MM.1S (cell line): Measurements from ENCODE around the gene BTK.

Experiments
- DNase-seq: peaks from one replicate; pipeline ENCODE4 v3.0.0-alpha.2; 2015
- H2AFZ ChIP-seq: fragments of 300-600 bp; sonication (generic); 2 replicates; pipeline ENCODE4 v1.6.0; 2016; ENCODE audit warnings: antibody characterized with exemption, low read length
- H3F3A ChIP-seq: fragments of 300-600 bp; sonication (generic); 2 replicates; pipeline ENCODE4 v1.6.1; 2016; ENCODE audit warnings: mild to moderate bottlenecking, antibody characterized with exemption, low read length, moderate library complexity, mixed read lengths; ENCODE audit not compliant: insufficient read depth
- H3K27ac ChIP-seq: fragments of 300-600 bp; sonication (generic); 2 replicates; pipeline ENCODE4 v1.5.1; 2016; ENCODE audit warnings: mild to moderate bottlenecking, low read length
- H3K27me3 ChIP-seq: fragments of 300-600 bp; sonication (generic); replicated peaks from 2 replicates; pipeline ENCODE4 v1.6.0; 2016; ENCODE audit warnings: low read length; ENCODE audit not compliant: insufficient read depth
- H3K36me3 ChIP-seq: fragments of 300-600 bp; sonication (generic); replicated peaks from 2 replicates; pipeline ENCODE4 v1.6.1; 2016; ENCODE audit warnings: mild to moderate bottlenecking, low read length, mixed read lengths; ENCODE audit not compliant: insufficient read depth
- H3K4me1 ChIP-seq: fragments of 300-600 bp; sonication (generic); 2 replicates; pipeline ENCODE4 v1.6.1; 2016; ENCODE audit warnings: low read length, mixed read lengths
- H3K4me2 ChIP-seq: fragments of 300-600 bp; sonication (generic); 2 replicates; pipeline ENCODE4 v1.6.0; 2016; ENCODE audit warnings: low read depth, low read length
- H3K4me3 ChIP-seq: fragments of 300-600 bp; sonication (generic); 2 replicates; pipeline ENCODE4 v1.5.1; 2016; ENCODE audit warnings: low read length, mixed read lengths
- H3K79me2 ChIP-seq: fragments of 300-600 bp; sonication (generic); 2 replicates; pipeline ENCODE4 v1.6.1; 2016; ENCODE audit warnings: mixed run types, low read length, mixed read lengths
- H3K9ac ChIP-seq: fragments of 300-600 bp; sonication (generic); 2 replicates; pipeline ENCODE4 v1.6.1; 2016; ENCODE audit warnings: low read length, mixed read lengths
- H3K9me2 ChIP-seq: fragments of 300-600 bp; sonication (generic); replicated peaks from 2 replicates; pipeline ENCODE4 v1.6.1; 2016; ENCODE audit warnings: mild to moderate bottlenecking, low read length, mixed read lengths; ENCODE audit not compliant: insufficient read depth
- H3K9me3 ChIP-seq: fragments of 300-600 bp; sonication (generic); replicated peaks from 2 replicates; pipeline ENCODE4 v1.6.1; 2016; ENCODE audit warnings: mild to moderate bottlenecking, low read length, mixed read lengths; ENCODE audit not compliant: insufficient read depth
- H4K20me1 ChIP-seq: fragments of 300-600 bp; sonication (generic); 2 replicates; pipeline ENCODE4 v1.6.1; 2016; ENCODE audit warnings: mild to moderate bottlenecking, low read length, moderate library complexity, mixed read lengths; ENCODE audit not compliant: insufficient read depth
- EZH2 ChIP-seq: fragments of 300-600 bp; sonication (generic); optimal IDR thresholded peaks from 2 replicates; pipeline ENCODE3; 2017; ENCODE audit warnings: low read depth, mild to moderate bottlenecking, antibody characterized with exemption, low read length, mixed read lengths
- EZH2phosphoT487 ChIP-seq: fragments of 300-600 bp; sonication (generic); IDR thresholded peaks from 2 replicates; pipeline ENCODE4 v1.6.1; 2018; ENCODE audit warnings: antibody characterized with exemption, low read length
- TF ChIP-seq, protein P1 (sequence below): fragments of 300-600 bp; sonication (generic); IDR thresholded peaks from 2 replicates; pipeline ENCODE4 v1.5.1; 2016; ENCODE audit warnings: antibody characterized with exemption, low read length, mixed read lengths

BTK gene

DNA sequence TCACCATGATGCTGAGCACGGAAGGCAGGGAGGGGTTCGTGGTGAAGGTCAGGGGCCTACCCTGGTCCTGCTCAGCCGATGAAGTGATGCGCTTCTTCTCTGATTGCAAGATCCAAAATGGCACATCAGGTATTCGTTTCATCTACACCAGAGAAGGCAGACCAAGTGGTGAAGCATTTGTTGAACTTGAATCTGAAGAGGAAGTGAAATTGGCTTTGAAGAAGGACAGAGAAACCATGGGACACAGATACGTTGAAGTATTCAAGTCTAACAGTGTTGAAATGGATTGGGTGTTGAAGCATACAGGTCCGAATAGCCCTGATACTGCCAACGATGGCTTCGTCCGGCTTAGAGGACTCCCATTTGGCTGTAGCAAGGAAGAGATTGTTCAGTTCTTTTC lies 26.0 kb upstream of the BTK start:
- Histone ChIP-seq H3K4me2 (no peak overlapping the region), H3K27ac (no peak overlapping the region), H3F3A (peaks cover 6% of the 10 kb centered on the region), H3K79me2 (peaks cover 55% of the 10 kb centered on the region), H3K27me3 (no peaks in the 10 kb centered on the region), H3K36me3 (no peaks in the 10 kb centered on the region), H3K4me1 (peaks cover 15% of the 10 kb centered on the region), H3K9me2 (no peaks in the 10 kb centered on the region), H2AFZ (no peak overlapping the region), H3K9me3 (no peaks in the 10 kb centered on the region), H3K9ac (no peak overlapping the region), H4K20me1 (no peaks in the 10 kb centered on the region), H3K4me3 (no peak overlapping the region)
- DNase-seq = no peak
- no peak for TF ChIP-seq EZH2
- TF ChIP-seq, protein P1, sequence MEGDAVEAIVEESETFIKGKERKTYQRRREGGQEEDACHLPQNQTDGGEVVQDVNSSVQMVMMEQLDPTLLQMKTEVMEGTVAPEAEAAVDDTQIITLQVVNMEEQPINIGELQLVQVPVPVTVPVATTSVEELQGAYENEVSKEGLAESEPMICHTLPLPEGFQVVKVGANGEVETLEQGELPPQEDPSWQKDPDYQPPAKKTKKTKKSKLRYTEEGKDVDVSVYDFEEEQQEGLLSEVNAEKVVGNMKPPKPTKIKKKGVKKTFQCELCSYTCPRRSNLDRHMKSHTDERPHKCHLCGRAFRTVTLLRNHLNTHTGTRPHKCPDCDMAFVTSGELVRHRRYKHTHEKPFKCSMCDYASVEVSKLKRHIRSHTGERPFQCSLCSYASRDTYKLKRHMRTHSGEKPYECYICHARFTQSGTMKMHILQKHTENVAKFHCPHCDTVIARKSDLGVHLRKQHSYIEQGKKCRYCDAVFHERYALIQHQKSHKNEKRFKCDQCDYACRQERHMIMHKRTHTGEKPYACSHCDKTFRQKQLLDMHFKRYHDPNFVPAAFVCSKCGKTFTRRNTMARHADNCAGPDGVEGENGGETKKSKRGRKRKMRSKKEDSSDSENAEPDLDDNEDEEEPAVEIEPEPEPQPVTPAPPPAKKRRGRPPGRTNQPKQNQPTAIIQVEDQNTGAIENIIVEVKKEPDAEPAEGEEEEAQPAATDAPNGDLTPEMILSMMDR = no peak
- TF ChIP-seq EZH2phosphoT487 = no peak

DNA sequence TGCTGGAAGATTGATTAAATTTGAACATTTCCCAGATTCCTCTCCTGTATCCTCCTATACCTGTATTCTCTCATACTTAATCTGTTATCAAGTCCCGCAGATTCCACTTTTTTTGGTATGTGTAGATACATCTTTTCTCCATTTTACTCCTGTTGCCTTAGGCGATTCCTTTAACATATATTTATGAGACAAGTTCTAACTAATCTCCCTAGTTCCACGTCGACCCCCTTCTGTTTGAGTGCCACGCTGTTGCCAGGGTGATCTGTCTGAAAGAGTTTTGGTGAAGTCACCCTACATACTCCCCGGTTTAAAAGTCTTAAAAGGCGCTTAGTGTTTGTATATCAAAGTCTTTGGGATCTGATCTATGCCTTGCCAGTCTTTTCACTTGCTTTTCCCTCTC lies 24.5 kb upstream of the BTK start:
- Histone ChIP-seq H3K9me3 (no peaks in the 10 kb centered on the region), H4K20me1 (no peaks in the 10 kb centered on the region), H3K36me3 (no peaks in the 10 kb centered on the region), H3K27ac (no peak overlapping the region), H3K9ac (no peak overlapping the region), H3K4me1 (peaks cover 11% of the 10 kb centered on the region), H3F3A (peaks cover 6% of the 10 kb centered on the region), H3K9me2 (no peaks in the 10 kb centered on the region), H2AFZ (no peak overlapping the region), H3K4me3 (no peak overlapping the region), H3K27me3 (no peaks in the 10 kb centered on the region), H3K79me2 (peaks cover 67% of the 10 kb centered on the region), H3K4me2 (0 out of 2 replicates have a peak overlapping the region, but pooled peaks have one; percentile 74)
- DNase-seq = no peak
- TF ChIP-seq, protein P1 = no peak
- no peak for TF ChIP-seq EZH2phosphoT487
- no peak for TF ChIP-seq EZH2

DNA sequence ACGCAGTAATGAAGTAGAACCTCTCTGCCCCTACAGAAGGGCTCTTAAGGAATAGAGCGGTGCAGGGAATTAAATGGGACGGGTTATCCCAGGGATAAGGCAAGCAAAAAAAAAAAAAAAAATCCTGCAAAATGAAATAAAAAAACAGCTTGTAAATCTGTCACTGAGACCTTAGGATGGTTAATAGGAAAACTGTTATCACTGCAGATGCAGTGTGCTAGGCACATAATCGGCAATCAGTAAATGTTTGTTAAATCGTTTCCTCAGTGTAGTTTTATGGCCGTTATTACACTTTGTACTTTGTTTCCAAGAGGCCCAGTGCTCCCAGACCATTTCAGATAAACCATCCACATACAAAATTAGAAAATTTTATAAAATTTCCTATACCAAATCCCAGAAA lies 23.1 kb upstream of the BTK start:
- H3K9me3 ChIP-seq = no peaks in the 10 kb centered on the region
- H3K4me2 ChIP-seq = peak overlapping the region; percentile 74; the same call in 1 of the 2 replicates
- TF ChIP-seq, protein P1 = no peak
- TF ChIP-seq EZH2 (no peak), EZH2phosphoT487 (no peak)
- peak overlapping the region; percentile 95 for H3K9ac ChIP-seq
- H3K27me3 ChIP-seq = no peaks in the 10 kb centered on the region
- no peaks in the 10 kb centered on the region for H3K9me2 ChIP-seq
- H3K4me1 ChIP-seq = 0 out of 2 replicates have a peak, but pooled peaks cover 3% of the 10 kb centered on the region
- peak overlapping the region; percentile 83 for H3K4me3 ChIP-seq
- H3K79me2 ChIP-seq = peaks cover 76% of the 10 kb centered on the region
- no peak overlapping the region for H2AFZ ChIP-seq
- no peaks in the 10 kb centered on the region for H4K20me1 ChIP-seq
- H3K27ac ChIP-seq = peak overlapping the region; percentile 89; the same call in 1 of the 2 replicates
- H3F3A ChIP-seq = peaks cover 6% of the 10 kb centered on the region
- H3K36me3 ChIP-seq = no peaks in the 10 kb centered on the region
- DNase-seq = no peak
